Measurements from ENCODE around the gene SV2C.

Gene SV2C

GRCh38 chr5:76204191-76204590 lies 121.0 kb downstream of the SV2C start:
- H3K4me1 ChIP-seq (ENCODE audit: low read length): peaks cover 7% of the 10 kb centered on the region
- H3K27me3 ChIP-seq (ENCODE audit: low read depth, low read length): no peaks in the 10 kb centered on the region
- no peaks in the 10 kb centered on the region for H3K36me3 ChIP-seq (replicated peaks; ENCODE audit: low read depth, low read length)
- H3K79me2 ChIP-seq (ENCODE audit: low read length): no peaks in the 10 kb centered on the region
- H3K4me2 ChIP-seq (ENCODE audit: low read length): no peak overlapping the region
- H4K20me1 ChIP-seq (ENCODE audit: insufficient read depth, low read length): no peaks in the 10 kb centered on the region
- H3K9me3 ChIP-seq (ENCODE audit: insufficient read depth, low read length): no peaks in the 10 kb centered on the region
- TF ChIP-seq CTCF (IDR thresholded peaks at IDR 0.05; ENCODE audit: low read depth, low read length) (no peak), EZH2phosphoT487 (IDR thresholded peaks at IDR 0.05; ENCODE audit: low read depth) (no peak)
- no peak overlapping the region for H3K4me3 ChIP-seq (ENCODE audit: low read length)
- H3K27ac ChIP-seq (ENCODE audit: low read length): no peak overlapping the region
- no peak overlapping the region for H3K9ac ChIP-seq (ENCODE audit: low read length)
- no peak overlapping the region for H2AFZ ChIP-seq (ENCODE audit: low read depth, low read length)

GRCh38 chr5:76204713-76205112 lies 121.5 kb downstream of the SV2C start:
- no peak overlapping the region for H3K9ac ChIP-seq (ENCODE audit: low read length)
- H4K20me1 ChIP-seq (ENCODE audit: insufficient read depth, low read length): no peaks in the 10 kb centered on the region
- H3K27me3 ChIP-seq (ENCODE audit: low read depth, low read length): no peaks in the 10 kb centered on the region
- no peak overlapping the region for H3K4me3 ChIP-seq (ENCODE audit: low read length)
- no peak overlapping the region for H3K4me2 ChIP-seq (ENCODE audit: low read length)
- peaks cover 7% of the 10 kb centered on the region for H3K4me1 ChIP-seq (ENCODE audit: low read length)
- H3K27ac ChIP-seq (ENCODE audit: low read length): no peak overlapping the region
- H3K9me3 ChIP-seq (ENCODE audit: insufficient read depth, low read length): no peaks in the 10 kb centered on the region
- TF ChIP-seq CTCF (IDR thresholded peaks at IDR 0.05; ENCODE audit: low read depth, low read length) (no peak), EZH2phosphoT487 (IDR thresholded peaks at IDR 0.05; ENCODE audit: low read depth) (no peak)
- no peak overlapping the region for H2AFZ ChIP-seq (ENCODE audit: low read depth, low read length)
- no peaks in the 10 kb centered on the region for H3K79me2 ChIP-seq (ENCODE audit: low read length)
- H3K36me3 ChIP-seq (replicated peaks; ENCODE audit: low read depth, low read length): no peaks in the 10 kb centered on the region

GRCh38 chr5:76207120-76207519 lies 123.9 kb downstream of the SV2C start:
- no peak overlapping the region for H3K4me3 ChIP-seq (ENCODE audit: low read length)
- TF ChIP-seq EZH2phosphoT487 (IDR thresholded peaks at IDR 0.05; ENCODE audit: low read depth): no peak
- TF ChIP-seq CTCF (IDR thresholded peaks at IDR 0.05; ENCODE audit: low read depth, low read length): no peak
- no peaks in the 10 kb centered on the region for H4K20me1 ChIP-seq (ENCODE audit: insufficient read depth, low read length)
- peaks cover 7% of the 10 kb centered on the region for H3K4me1 ChIP-seq (ENCODE audit: low read length)
- H3K9me3 ChIP-seq (ENCODE audit: insufficient read depth, low read length): no peaks in the 10 kb centered on the region
- H3K36me3 ChIP-seq (replicated peaks; ENCODE audit: low read depth, low read length): no peaks in the 10 kb centered on the region
- H3K27me3 ChIP-seq (ENCODE audit: low read depth, low read length): no peaks in the 10 kb centered on the region
- no peak overlapping the region for H3K9ac ChIP-seq (ENCODE audit: low read length)
- no peak overlapping the region for H2AFZ ChIP-seq (ENCODE audit: low read depth, low read length)
- no peak overlapping the region for H3K27ac ChIP-seq (ENCODE audit: low read length)
- H3K79me2 ChIP-seq (ENCODE audit: low read length): no peaks in the 10 kb centered on the region
- H3K4me2 ChIP-seq (ENCODE audit: low read length): no peak overlapping the region

DNA sequence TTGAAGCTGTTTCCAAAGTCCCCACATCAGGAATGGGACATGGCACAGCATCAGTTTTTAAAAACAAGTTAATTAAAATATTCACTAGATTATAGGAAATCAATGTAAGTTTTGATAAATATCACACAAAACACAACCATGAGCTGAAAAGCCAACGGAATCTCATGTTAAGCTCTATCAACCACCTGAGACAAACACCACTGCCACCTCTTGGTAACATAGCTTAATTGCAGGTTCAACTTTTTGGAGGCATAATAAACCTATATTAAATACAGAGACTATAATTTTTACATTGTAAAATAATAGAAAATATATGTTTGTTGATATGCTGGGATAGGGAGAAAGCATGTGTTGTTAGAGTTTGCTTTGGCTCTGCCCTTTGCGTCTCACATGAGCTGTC lies 126.1 kb downstream of the SV2C start:
- no peaks in the 10 kb centered on the region for H3K79me2 ChIP-seq (ENCODE audit: low read length)
- H3K9me3 ChIP-seq (ENCODE audit: insufficient read depth, low read length): no peaks in the 10 kb centered on the region
- H3K36me3 ChIP-seq (replicated peaks; ENCODE audit: low read depth, low read length): no peaks in the 10 kb centered on the region
- peaks cover 7% of the 10 kb centered on the region for H3K4me1 ChIP-seq (ENCODE audit: low read length)
- no peak overlapping the region for H3K4me3 ChIP-seq (ENCODE audit: low read length)
- no peak overlapping the region for H3K9ac ChIP-seq (ENCODE audit: low read length)
- no peak overlapping the region for H3K27ac ChIP-seq (ENCODE audit: low read length)
- no peaks in the 10 kb centered on the region for H3K27me3 ChIP-seq (ENCODE audit: low read depth, low read length)
- TF ChIP-seq CTCF (IDR thresholded peaks at IDR 0.05; ENCODE audit: low read depth, low read length) (peak; percentile 26; the same call in 1 of the 2 replicates), EZH2phosphoT487 (IDR thresholded peaks at IDR 0.05; ENCODE audit: low read depth) (no peak)
- no peak overlapping the region for H2AFZ ChIP-seq (ENCODE audit: low read depth, low read length)
- H3K4me2 ChIP-seq (ENCODE audit: low read length): no peak overlapping the region
- no peaks in the 10 kb centered on the region for H4K20me1 ChIP-seq (ENCODE audit: insufficient read depth, low read length)
